HG03521 (cell line): ENCODE data around the gene ZFAND3.
"Not testable (repeated sequence)": the region's sequence is repeated elsewhere in the genome, so short reads cannot be mapped to it uniquely, and the experiment has no call there.

ENCODE experiments used
- ATAC-seq: cut with Tn5 transposase; IDR thresholded peaks from one replicate; pipeline ENCODE4 v1.9.1; 2021; ENCODE audit warnings: mild to moderate bottlenecking, moderate library complexity; ENCODE audit not compliant: unreplicated experiment

Gene ZFAND3

GRCh38 chr6:37930288-37930971 lies 110.9 kb downstream of the ZFAND3 start:
- no peak for ATAC-seq

- ATAC-seq = no peak
Measured at GRCh38 chr6:37931066-37931465, 111.5 kb downstream of the ZFAND3 start.

GRCh38 chr6:37934276-37934675 lies 114.7 kb downstream of the ZFAND3 start:
- ATAC-seq = no peak

GRCh38 chr6:37936150-37936549 lies 116.6 kb downstream of the ZFAND3 start:
- ATAC-seq = no peak

GRCh38 chr6:37936906-37937305 lies 117.4 kb downstream of the ZFAND3 start:
- ATAC-seq = no peak

GRCh38 chr6:37938909-37939308 lies 119.4 kb downstream of the ZFAND3 start:
- no peak for ATAC-seq

- no peak for ATAC-seq
Measured at GRCh38 chr6:37940074-37940847, 120.7 kb downstream of the ZFAND3 start.

GRCh38 chr6:37941871-37942270 lies 122.3 kb downstream of the ZFAND3 start:
- ATAC-seq = no peak

GRCh38 chr6:37942606-37943376 lies 123.3 kb downstream of the ZFAND3 start:
- ATAC-seq = no peak

GRCh38 chr6:37943436-37944058 lies 124.0 kb downstream of the ZFAND3 start:
- no peak for ATAC-seq

GRCh38 chr6:37946057-37946456 lies 126.5 kb downstream of the ZFAND3 start:
- ATAC-seq = no peak

GRCh38 chr6:37947468-37947867 lies 127.9 kb downstream of the ZFAND3 start:
- ATAC-seq = no peak

GRCh38 chr6:37948584-37948983 lies 129.1 kb downstream of the ZFAND3 start:
- not testable (repeated sequence) for ATAC-seq

- ATAC-seq = no peak
Measured at GRCh38 chr6:37952027-37952426, 132.5 kb downstream of the ZFAND3 start.

GRCh38 chr6:37954791-37955190 lies 135.3 kb downstream of the ZFAND3 start:
- ATAC-seq = no peak

GRCh38 chr6:37956711-37957275 lies 137.3 kb downstream of the ZFAND3 start:
- no peak for ATAC-seq

GRCh38 chr6:37959061-37959460 lies 139.5 kb downstream of the ZFAND3 start:
- ATAC-seq = no peak

- no peak for ATAC-seq
Measured at GRCh38 chr6:37960139-37960935, 140.8 kb downstream of the ZFAND3 start.

- not testable (repeated sequence) for ATAC-seq
Measured at GRCh38 chr6:37962481-37963080, 143.1 kb downstream of the ZFAND3 start.
